Upper lobe of right lung (tissue), 1 donor: Measurements from ENCODE around the gene CAND2. TPM values are rescaled to one million over a fixed set of nuclear protein-coding genes. Genes with fewer than 3 reads are reported as not detected.
A peak's percentile ranks its signal among the peaks of the same experiment; 100 is the strongest.

Experiments used
- ATAC-seq: fragments of 200-7000 bp; cut with Tn5 transposase; one replicate; pipeline ENCODE4 v1.9.1; 2020; ENCODE audit warnings: mild to moderate bottlenecking, moderate library complexity
- DNase-seq: peaks from one replicate; pipeline ENCODE4 v3.0.0-alpha.2; 2020
- H3K27ac ChIP-seq: fragments of 200-600 bp; one replicate; pipeline ENCODE4 v1.8.0; 2022
- H3K27me3 ChIP-seq: fragments of 200-600 bp; one replicate; pipeline ENCODE4 v1.8.0; 2022; ENCODE audit warnings: mild to moderate bottlenecking
- H3K36me3 ChIP-seq: fragments of 200-600 bp; one replicate; pipeline ENCODE4 v1.8.0; 2022
- H3K4me1 ChIP-seq: fragments of 200-600 bp; one replicate; pipeline ENCODE4 v1.8.0; 2022
- H3K4me3 ChIP-seq: fragments of 200-600 bp; one replicate; pipeline ENCODE4 v1.8.0; 2022; ENCODE audit warnings: mild to moderate bottlenecking
- H3K9me3 ChIP-seq: fragments of 200-600 bp; one replicate; pipeline ENCODE4 v1.8.0; 2022
- CTCF ChIP-seq: fragments of 200-600 bp; IDR thresholded peaks from one replicate; pipeline ENCODE4 v1.8.0; 2022; ENCODE audit warnings: antibody characterized with exemption
- intact Hi-C: fragments of 100-400 bp; cut with DNase I; formaldehyde crosslinking; loops from one replicate; pipeline ENCODE4 v1.11.0; 2022
- total RNA-seq: library from RNA; stranded (reverse); fragmentation: NEBNext Ultra II Directional; extraction: Animal tissue kit (Norgen Biotek cat#: 25700); gene quantifications from one replicate; pipeline ENCODE4 v1.2.1, GENCODE V29; 2021
- donor health status: DM: no; HTN: yes; CAD: no; lungs with severe emphysema.

CAND2 gene
- total RNA-seq, 1 donor from 2014 or later, result 7.8 TPM

DNA sequence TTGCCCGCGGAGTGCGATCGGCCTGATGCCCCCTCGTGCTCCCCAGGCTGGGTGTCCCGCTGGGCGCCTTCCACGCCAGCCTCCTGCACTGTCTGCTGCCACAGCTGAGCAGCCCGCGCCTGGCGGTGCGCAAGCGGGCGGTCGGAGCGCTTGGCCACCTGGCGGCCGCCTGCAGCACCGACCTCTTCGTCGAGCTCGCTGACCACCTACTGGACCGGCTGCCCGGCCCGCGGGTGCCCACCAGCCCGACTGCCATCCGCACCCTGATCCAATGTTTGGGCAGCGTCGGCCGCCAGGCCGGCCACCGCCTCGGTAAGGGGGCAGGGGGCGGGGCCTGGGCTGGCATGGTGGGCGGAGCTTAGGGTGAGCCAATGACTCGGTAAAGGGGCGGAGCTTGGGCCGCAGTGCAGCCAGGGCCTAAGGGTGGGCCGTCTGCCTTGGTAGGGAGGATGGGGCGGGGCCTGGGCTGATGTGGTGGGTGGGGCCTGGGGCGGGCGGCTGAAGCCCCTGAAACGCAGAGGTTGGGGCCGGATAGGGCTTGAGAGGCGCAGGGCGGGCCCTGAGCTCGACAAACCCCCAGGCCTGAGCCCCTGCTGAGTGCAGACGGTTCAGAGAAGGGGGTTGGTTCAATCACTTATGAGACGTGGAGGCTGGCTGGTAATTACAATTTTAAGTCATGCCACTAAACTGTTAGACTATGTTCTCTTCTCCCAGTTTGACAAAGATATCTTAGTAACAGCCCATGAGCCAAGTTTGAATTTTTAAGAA is 13.7 kb downstream of the CAND2 start:
- intact Hi-C loops, result no loop called here
- peak; percentile 77 for TF ChIP-seq CTCF
- no peaks in the 10 kb centered on the region for H3K9me3 ChIP-seq

GRCh38 chr3:12810961-12811360 is 14.5 kb downstream of the CAND2 start:
- ATAC-seq (no peak), DNase-seq (no peak)
- intact Hi-C loops, result no loop called here
- Histone ChIP-seq H3K27me3 (no peaks in the 10 kb centered on the region), H3K4me1 (peaks cover 4% of the 10 kb centered on the region), H3K4me3 (no peak overlapping the region), H3K27ac (no peak overlapping the region), H3K36me3 (no peaks in the 10 kb centered on the region), H3K9me3 (no peaks in the 10 kb centered on the region)
- no peak for TF ChIP-seq CTCF

More for the DNA sequence above, 13.7 kb downstream of the CAND2 start:
- Histone ChIP-seq H3K4me3 (peak overlapping the region; percentile 67), H3K4me1 (peaks cover 4% of the 10 kb centered on the region), H3K36me3 (no peaks in the 10 kb centered on the region), H3K27ac (peak overlapping the region; percentile 68), H3K27me3 (no peaks in the 10 kb centered on the region)
- DNase-seq, result peak; percentile 98
- ATAC-seq, result peak; percentile 99

DNA sequence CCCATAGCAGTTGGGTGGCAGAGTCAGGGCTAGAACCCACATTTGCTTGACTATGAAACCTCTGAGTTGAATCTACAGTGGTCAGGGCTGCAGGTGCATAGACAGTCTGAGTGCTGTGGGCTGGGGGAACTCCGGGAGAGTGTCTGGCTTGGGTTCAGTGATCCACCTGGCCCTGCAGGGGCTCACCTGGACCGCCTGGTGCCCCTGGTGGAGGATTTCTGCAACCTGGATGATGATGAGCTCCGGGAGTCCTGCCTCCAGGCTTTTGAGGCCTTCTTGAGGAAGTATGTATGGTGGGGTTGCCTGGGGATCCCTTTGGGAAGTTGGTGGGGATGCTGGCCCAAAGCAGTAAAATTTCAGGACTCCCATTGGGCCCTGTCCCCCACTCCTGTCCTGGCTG is 16.3 kb downstream of the CAND2 start:
- Histone ChIP-seq H3K9me3 (no peaks in the 10 kb centered on the region), H3K27me3 (no peaks in the 10 kb centered on the region), H3K36me3 (no peaks in the 10 kb centered on the region), H3K4me3 (no peak overlapping the region), H3K27ac (no peak overlapping the region), H3K4me1 (peaks cover 4% of the 10 kb centered on the region)
- DNase-seq (no peak), ATAC-seq (no peak)
- intact Hi-C loops, result no loop called here
- no peak for TF ChIP-seq CTCF

- Histone ChIP-seq H3K27me3 (no peaks in the 10 kb centered on the region), H3K4me3 (no peak overlapping the region), H3K4me1 (peaks cover 4% of the 10 kb centered on the region), H3K36me3 (no peaks in the 10 kb centered on the region), H3K9me3 (no peaks in the 10 kb centered on the region), H3K27ac (no peak overlapping the region)
- intact Hi-C loops, result no loop called here
- DNase-seq, result no peak
- TF ChIP-seq CTCF, result no peak
- no peak for ATAC-seq
Measured at GRCh38 chr3:12813967-12814366, 17.5 kb downstream of the CAND2 start.

DNA sequence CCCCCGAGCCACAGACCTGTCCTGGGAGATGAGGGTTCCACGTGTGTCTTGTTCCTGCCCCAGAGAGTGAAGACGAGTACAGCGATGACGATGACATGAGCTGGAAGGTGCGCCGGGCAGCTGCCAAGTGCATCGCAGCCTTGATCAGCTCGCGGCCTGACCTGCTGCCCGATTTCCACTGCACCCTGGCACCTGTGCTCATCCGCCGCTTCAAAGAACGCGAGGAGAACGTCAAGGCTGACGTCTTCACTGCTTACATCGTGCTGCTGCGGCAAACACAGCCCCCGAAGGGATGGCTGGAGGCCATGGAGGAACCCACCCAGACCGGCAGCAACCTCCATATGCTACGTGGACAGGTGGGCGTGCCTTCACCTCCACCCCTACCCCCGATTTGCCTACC is 18.6 kb downstream of the CAND2 start:
- DNase-seq (no peak), ATAC-seq (no peak)
- Histone ChIP-seq H3K4me1 (no peaks in the 10 kb centered on the region), H3K36me3 (no peaks in the 10 kb centered on the region), H3K27me3 (no peaks in the 10 kb centered on the region), H3K9me3 (no peaks in the 10 kb centered on the region), H3K27ac (no peak overlapping the region), H3K4me3 (no peak overlapping the region)
- TF ChIP-seq CTCF, result no peak
- intact Hi-C loops, result no loop called here
